Stimulated activated CD8-positive, alpha-beta memory T cell treated with anti-CD3 and anti-CD28 coated beads, Interleukin-7, amount 100 ng/mL, for 4 hours (primary cell): ENCODE results near the gene TMCO4.
"Not testable (repeated sequence)": the region's sequence is repeated elsewhere in the genome, so short reads cannot be mapped to it uniquely, and the experiment has no call there.

Source experiments
- DNase-seq, 2 donors: peaks; one replicate each; pipeline ENCODE4 v3.0.0-alpha.2; 2020; ENCODE audit warnings: low read depth in 2 of 2

The TMCO4 gene

GRCh38 chr1:19639999-19640362 lies 159.7 kb downstream of the TMCO4 start:
- DNase-seq, result no peak

GRCh38 chr1:19639228-19639627 lies 160.5 kb downstream of the TMCO4 start:
- not testable (repeated sequence) for DNase-seq

- no peak for DNase-seq
These were observed 162.1 kb downstream of the TMCO4 start for GRCh38 chr1:19637606-19638005.

- not testable (repeated sequence) for DNase-seq
These were observed 163.0 kb downstream of the TMCO4 start for GRCh38 chr1:19636749-19637148.

DNA sequence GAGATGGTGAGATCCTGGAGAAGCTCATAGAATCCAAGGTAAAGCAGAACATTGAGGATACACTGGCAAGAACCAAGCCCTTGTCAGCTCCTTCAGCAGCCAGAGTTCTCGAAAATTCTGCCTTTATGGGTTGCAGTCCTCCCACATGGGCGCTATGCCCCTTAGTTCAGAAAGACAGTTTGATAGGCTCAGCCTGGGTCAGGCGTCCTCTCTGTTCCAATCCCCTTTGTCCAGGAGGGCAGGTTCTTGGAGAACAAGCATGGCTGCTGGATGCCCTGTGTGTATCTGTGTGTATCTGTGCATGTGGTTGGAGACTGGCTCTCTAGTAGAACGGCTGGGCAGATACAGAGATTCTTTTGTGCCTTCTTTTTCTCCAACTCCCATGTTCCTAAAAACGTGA lies 163.7 kb downstream of the TMCO4 start:
- no peak for DNase-seq

- no peak for DNase-seq
These were observed 164.1 kb downstream of the TMCO4 start for GRCh38 chr1:19635646-19636045.

- DNase-seq, result not testable (repeated sequence)
These were observed 164.7 kb downstream of the TMCO4 start for GRCh38 chr1:19635064-19635463.

DNA sequence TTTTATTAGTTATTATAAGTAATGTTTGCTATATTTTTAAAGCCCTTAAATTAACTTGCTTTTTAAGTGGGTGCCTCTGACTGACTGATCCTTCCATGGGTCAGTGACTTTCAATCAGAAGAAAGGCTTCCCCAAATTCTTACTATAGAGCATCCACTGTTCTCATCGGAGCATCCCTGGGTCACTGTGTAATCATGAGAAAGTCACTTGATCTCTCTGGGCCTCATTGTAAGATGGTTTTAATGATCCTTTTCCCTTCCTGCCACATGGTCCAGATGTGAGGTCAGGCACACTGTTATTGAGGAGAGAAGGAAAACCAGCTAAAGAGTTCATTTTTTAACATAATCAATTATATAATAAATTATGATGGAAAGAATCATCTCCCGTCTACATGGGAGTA lies 166.6 kb downstream of the TMCO4 start:
- no peak for DNase-seq
